Epithelial cell of prostate (primary cell): ENCODE measurements around the gene SLC16A5.
A peak's percentile ranks its signal among the peaks of the same experiment; 100 is the strongest.

ENCODE experiments used
- DNase-seq: peaks from one replicate; pipeline ENCODE4 v3.0.0-alpha.2; 2011; ENCODE audit warnings: low read depth, low spot score
- H3K27ac ChIP-seq: fragments of 450-650 bp; 2 replicates; pipeline ENCODE4 v1.5.1; 2017; ENCODE audit warnings: mild to moderate bottlenecking

The SLC16A5 gene

DNA sequence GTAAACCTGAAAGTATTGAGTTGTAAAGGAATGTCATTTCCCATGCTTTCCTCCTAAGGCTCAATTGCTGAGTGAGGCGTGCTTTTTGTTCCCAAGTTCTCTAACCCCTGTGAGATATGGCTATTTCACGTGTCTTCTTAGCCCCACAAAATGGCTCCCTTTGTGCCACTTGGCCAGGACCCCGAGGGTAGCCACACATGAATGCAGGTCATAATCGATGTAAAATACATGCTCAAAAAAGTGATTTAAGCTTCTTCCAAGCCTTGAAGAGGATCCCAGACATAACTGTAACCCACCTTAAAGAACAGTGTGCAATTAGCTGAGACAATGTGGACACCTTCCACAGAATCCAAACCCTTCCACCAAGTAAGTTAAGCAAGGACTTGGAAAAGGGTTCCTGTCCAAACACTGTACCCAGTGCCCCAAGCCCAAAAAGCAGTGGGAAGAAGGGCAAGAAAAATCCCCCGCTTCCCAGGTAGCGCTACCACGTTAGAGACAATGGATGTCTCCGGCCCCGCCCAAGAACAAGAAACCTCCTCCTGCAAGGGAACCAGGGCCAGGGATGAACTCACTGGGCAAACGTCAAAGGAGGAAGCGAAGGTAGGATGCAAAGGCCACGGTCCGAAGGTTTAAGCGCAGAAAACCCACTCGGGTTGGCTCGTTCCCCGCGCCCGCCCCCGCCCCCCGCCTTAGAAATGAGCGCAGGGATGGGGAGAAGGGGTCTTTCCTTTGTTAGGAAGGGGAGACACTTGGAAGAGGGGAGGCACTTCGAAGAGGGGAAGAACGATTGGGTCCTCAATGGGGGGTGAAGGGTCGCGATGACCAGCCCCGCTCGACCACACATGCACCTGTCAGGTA is 65.4 kb downstream of the SLC16A5 start:
- peak overlapping the region; percentile 63 for H3K27ac ChIP-seq
- DNase-seq, result no peak

DNA sequence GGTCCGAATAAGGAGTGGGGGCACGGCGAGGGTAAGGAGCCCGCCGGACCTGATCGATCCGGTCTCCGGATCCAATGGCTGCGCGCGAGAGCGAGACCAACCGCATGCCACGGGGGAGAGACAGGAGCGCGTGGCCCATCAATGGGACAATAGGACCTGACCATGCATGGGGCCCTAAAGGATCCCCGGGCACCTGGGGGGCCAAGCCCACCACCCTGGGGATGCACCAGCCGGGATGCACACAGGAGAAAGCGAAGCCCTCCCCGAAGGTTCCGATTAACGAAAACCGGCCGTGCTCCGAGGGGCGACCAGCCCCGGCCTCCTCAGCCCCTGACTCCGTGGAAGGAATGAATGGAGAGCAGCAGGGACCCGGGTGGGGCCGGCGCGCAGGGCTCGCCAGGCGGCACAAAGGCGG is 66.0 kb downstream of the SLC16A5 start:
- H3K27ac ChIP-seq, result peak overlapping the region; percentile 63
- DNase-seq, result no peak

DNA sequence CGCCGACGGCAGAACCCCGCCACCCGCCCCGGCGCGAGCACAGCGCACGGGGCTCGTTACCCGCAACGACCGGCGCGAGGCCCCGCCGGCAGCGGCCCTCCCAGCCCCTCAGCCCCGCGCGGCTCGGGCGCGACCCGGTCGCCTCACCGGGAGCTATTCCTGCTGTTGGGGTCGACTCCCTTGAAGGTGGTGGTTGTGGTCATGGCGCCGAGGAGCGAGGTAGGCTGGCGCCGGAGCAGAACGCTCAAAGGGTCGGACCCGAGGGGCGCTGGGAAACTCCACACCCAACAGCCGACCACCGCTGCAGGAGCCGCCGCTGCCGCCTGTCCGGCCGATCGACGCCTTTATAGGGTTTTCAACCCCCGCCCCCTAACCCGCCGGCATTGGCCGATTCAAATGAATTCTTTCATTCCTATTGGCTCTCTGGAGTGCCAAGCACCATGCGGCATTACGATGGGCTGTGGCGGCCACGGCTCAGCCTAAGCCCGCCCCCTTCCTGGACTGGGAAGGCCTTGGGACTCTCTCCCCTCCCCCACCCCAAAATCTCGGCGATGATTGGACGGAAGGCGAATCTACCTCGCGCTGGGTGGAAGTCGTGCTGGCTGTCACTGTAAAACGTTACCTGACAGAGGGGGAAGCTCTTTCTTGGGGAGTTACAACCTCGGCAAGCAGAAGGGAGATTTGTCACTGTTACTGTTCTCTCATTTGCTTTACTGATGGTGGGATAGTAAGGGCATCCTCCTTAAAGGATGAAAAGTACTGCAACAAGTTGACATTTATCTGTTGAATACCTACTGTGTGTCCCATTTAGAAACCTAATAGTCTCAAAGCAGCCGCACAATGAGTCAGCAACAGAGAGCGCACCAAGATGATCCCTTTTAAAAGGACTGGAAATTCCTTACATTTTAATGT is 66.7 kb downstream of the SLC16A5 start, which contains the start of gene JPT1:
JPT1 (minus strand) TSS at position 318 of the 912 bp plus-strand sequence; CDS start at position 203, 115 bp downstream.
- peak within 1 kb of the TSS; percentile 63 for H3K27ac ChIP-seq
- peak; percentile 96 for DNase-seq

DNA sequence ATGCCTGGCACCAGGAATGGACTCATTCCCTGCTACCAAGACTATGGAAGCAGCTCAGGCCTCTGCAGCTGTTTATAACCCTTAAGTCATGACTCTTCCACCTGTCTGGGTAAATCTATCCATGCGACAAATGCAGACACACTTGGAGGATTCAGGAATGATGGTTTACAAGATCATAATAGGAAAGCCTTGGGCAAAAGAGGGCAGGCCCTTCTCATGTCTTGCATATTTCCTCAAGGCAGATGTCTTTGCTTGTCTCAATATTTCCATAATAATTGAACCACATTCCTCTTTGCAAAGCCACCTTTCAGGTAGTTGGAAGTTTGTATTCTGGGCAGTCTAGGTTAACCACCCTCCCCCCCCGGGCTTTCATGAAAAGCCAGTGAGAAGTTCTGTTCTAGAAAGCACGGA is 67.4 kb downstream of the SLC16A5 start:
- peak overlapping the region; percentile 63 for H3K27ac ChIP-seq
- DNase-seq, result no peak
